ENCODE data around the gene TBC1D1. TPM values are rescaled to one million over a fixed set of nuclear protein-coding genes. Genes with fewer than 3 reads are reported as not detected.

Gene TBC1D1
- total RNA-seq, 1 experiment from 2014 or later = 36.0 TPM

- H3K36me3 Mint-ChIP-seq (ENCODE audit: insufficient read depth, unreplicated experiment) = no peaks in the 10 kb centered on the region
- BruUV-seq (replicated peaks) = no TSS peak
- H3K4me3 Mint-ChIP-seq (ENCODE audit: unreplicated experiment) = peak overlapping the region; percentile 25
- TF ChIP-seq CTCF (IDR thresholded peaks at IDR 0.05; ENCODE audit: unreplicated experiment) = no peak
- peaks cover 25% of the 10 kb centered on the region for H3K4me1 Mint-ChIP-seq (ENCODE audit: insufficient read depth, unreplicated experiment)
- intact Hi-C loops (cut with micrococcal nuclease) = loop anchor here (2.0 to 5.0 kb wide), 2 partner anchors 29 to 55 kb away; no protein-coding TSS in a partner anchor
- peak; percentile 85 for DNase-seq (ENCODE audit: unreplicated experiment)
- no peaks in the 10 kb centered on the region for H3K9me3 Mint-ChIP-seq (ENCODE audit: unreplicated experiment)
- H3K27me3 Mint-ChIP-seq (ENCODE audit: insufficient read depth, unreplicated experiment) = no peaks in the 10 kb centered on the region
- H3K27ac Mint-ChIP-seq (ENCODE audit: low read depth, unreplicated experiment) = peak overlapping the region; percentile 93
- ChIA-PET POLR2A (interaction anchor here (0.5 to 2.9 kb wide), 8 partner anchors 13 to 722 kb away, joined by 3 to 11 read pairs (median 4); no protein-coding TSS in a partner anchor), CTCF (interaction anchor here (0.6 kb wide), 1 partner anchor 417 kb away, joined by 4 read pairs; no protein-coding TSS in a partner anchor)
Observed at GRCh38 chr4:38132107-38132673, 241.3 kb downstream of the TBC1D1 start.

- no peak for DNase-seq (ENCODE audit: unreplicated experiment)
- POLR2A ChIA-PET = interaction anchor here (0.5 to 2.9 kb wide), 7 partner anchors 12 to 721 kb away, joined by 3 to 11 read pairs (median 4); no protein-coding TSS in a partner anchor
- intact Hi-C loops (cut with micrococcal nuclease) = loop anchor here (2.0 to 5.0 kb wide), 2 partner anchors 28 to 56 kb away; no protein-coding TSS in a partner anchor
- Mint-ChIP-seq H3K27ac (ENCODE audit: low read depth, unreplicated experiment) (peak overlapping the region; percentile 93), H3K36me3 (ENCODE audit: insufficient read depth, unreplicated experiment) (no peaks in the 10 kb centered on the region), H3K27me3 (ENCODE audit: insufficient read depth, unreplicated experiment) (no peaks in the 10 kb centered on the region), H3K4me3 (ENCODE audit: unreplicated experiment) (no peak overlapping the region), H3K9me3 (ENCODE audit: unreplicated experiment) (no peaks in the 10 kb centered on the region), H3K4me1 (ENCODE audit: insufficient read depth, unreplicated experiment) (peaks cover 25% of the 10 kb centered on the region)
- TF ChIP-seq CTCF (IDR thresholded peaks at IDR 0.05; ENCODE audit: unreplicated experiment) = no peak
- CTCF ChIA-PET = interaction anchor here (0.6 to 1.0 kb wide), 4 partner anchors 18 to 46 kb away, joined by 3 read pairs; no protein-coding TSS in a partner anchor
- BruUV-seq (replicated peaks) = no TSS peak
Observed at GRCh38 chr4:38132843-38133662, 242.2 kb downstream of the TBC1D1 start.

- H3K4me3 Mint-ChIP-seq (ENCODE audit: unreplicated experiment) = no peak overlapping the region
- peaks cover 17% of the 10 kb centered on the region for H3K4me1 Mint-ChIP-seq (ENCODE audit: insufficient read depth, unreplicated experiment)
- no peak overlapping the region for H3K27ac Mint-ChIP-seq (ENCODE audit: low read depth, unreplicated experiment)
- no TSS peak for BruUV-seq (replicated peaks)
- ChIA-PET CTCF (interaction anchor here (0.6 to 1.0 kb wide), 6 partner anchors 19 to 540 kb away, joined by 3 to 6 read pairs (median 3); no protein-coding TSS in a partner anchor), POLR2A (interaction anchor here (0.6 to 2.9 kb wide), 4 partner anchors 19 to 35 kb away, joined by 3 to 11 read pairs (median 4); no protein-coding TSS in a partner anchor)
- TF ChIP-seq CTCF (IDR thresholded peaks at IDR 0.05; ENCODE audit: unreplicated experiment) = no peak
- H3K9me3 Mint-ChIP-seq (ENCODE audit: unreplicated experiment) = no peaks in the 10 kb centered on the region
- intact Hi-C loops (cut with micrococcal nuclease) = loop anchor here (2.0 to 5.0 kb wide), 2 partner anchors 27 to 57 kb away; no protein-coding TSS in a partner anchor
- H3K27me3 Mint-ChIP-seq (ENCODE audit: insufficient read depth, unreplicated experiment) = no peaks in the 10 kb centered on the region
- peaks cover 6% of the 10 kb centered on the region for H3K36me3 Mint-ChIP-seq (ENCODE audit: insufficient read depth, unreplicated experiment)
- no peak for DNase-seq (ENCODE audit: unreplicated experiment)
Observed at GRCh38 chr4:38133711-38134480, 243.0 kb downstream of the TBC1D1 start.
